GM23338 (cell line): Measurements from ENCODE around the gene ITGB2. TPM values are rescaled to one million over a fixed set of nuclear protein-coding genes. Genes with fewer than 3 reads are reported as not detected.

ENCODE experiments used
- ATAC-seq: fragments of 200-7000 bp; cut with Tn5 transposase; 3 replicates; pipeline ENCODE4 v1.9.1; 2020
- DNase-seq: peaks from one replicate; pipeline ENCODE4 v3.0.0-alpha.2; 2015; ENCODE audit warnings: low spot score
- H2AFZ ChIP-seq: fragments of 200-600 bp; sonication (generic); 2 replicates; pipeline ENCODE4 v1.8.0; 2016; ENCODE audit warnings: antibody characterized with exemption, mild to moderate bottlenecking, moderate library complexity
- H3F3A ChIP-seq: fragments of 200-600 bp; sonication (generic); replicated peaks from 2 replicates; pipeline ENCODE4 v1.8.0; 2017; ENCODE audit warnings: antibody characterized with exemption, mixed run types, low read depth
- H3K27ac ChIP-seq: fragments of 200-600 bp; sonication (generic); 2 replicates; pipeline ENCODE4 v1.6.1; 2016; ENCODE audit warnings: low read depth
- H3K27me3 ChIP-seq: fragments of 200-600 bp; sonication (generic); 2 replicates; pipeline ENCODE4 v1.8.0; 2016; ENCODE audit warnings: mild to moderate bottlenecking, mixed run types, moderate library complexity; ENCODE audit not compliant: insufficient read depth
- H3K36me3 ChIP-seq: fragments of 200-600 bp; sonication (generic); 2 replicates; pipeline ENCODE4 v1.8.0; 2016; ENCODE audit warnings: mild to moderate bottlenecking; ENCODE audit not compliant: insufficient read depth
- H3K4me1 ChIP-seq: fragments of 200-600 bp; sonication (generic); 2 replicates; pipeline ENCODE4 v1.8.0; 2016; ENCODE audit warnings: mild to moderate bottlenecking, moderate library complexity; ENCODE audit not compliant: insufficient read depth
- H3K4me2 ChIP-seq: fragments of 200-600 bp; sonication (generic); 2 replicates; pipeline ENCODE4 v1.7.1; 2017; ENCODE audit warnings: mixed run types
- H3K4me3 ChIP-seq: fragments of 200-600 bp; sonication (generic); 2 replicates; pipeline ENCODE4 v1.6.1; 2016; ENCODE audit warnings: mixed run types
- H3K79me2 ChIP-seq: fragments of 200-600 bp; sonication (generic); replicated peaks from 2 replicates; pipeline ENCODE4 v1.8.0; 2017; ENCODE audit warnings: mild to moderate bottlenecking; ENCODE audit not compliant: insufficient read depth
- H3K9me2 ChIP-seq: fragments of 200-600 bp; sonication (generic); 2 replicates; pipeline ENCODE4 v1.8.0; 2017; ENCODE audit not compliant: insufficient read depth
- H4K20me1 ChIP-seq: fragments of 200-600 bp; sonication (generic); replicated peaks from 2 replicates; pipeline ENCODE4 v1.8.0; 2017; ENCODE audit warnings: mild to moderate bottlenecking; ENCODE audit not compliant: insufficient read depth
- H3K27ac Mint-ChIP-seq: 2 replicates; pipeline ENCODE4 v1.8.0; 2020; ENCODE audit warnings: inconsistent platforms, mild to moderate bottlenecking, moderate library complexity, mixed read lengths
- H3K27me3 Mint-ChIP-seq: 3 replicates; pipeline ENCODE4 v1.8.0; 2022; ENCODE audit warnings: low read depth, mild to moderate bottlenecking, moderate library complexity, mixed read lengths, inconsistent platforms; ENCODE audit not compliant: insufficient read depth, poor library complexity
- H3K36me3 Mint-ChIP-seq: 3 replicates; pipeline ENCODE4 v1.8.0; 2021; ENCODE audit warnings: low read depth, mild to moderate bottlenecking, inconsistent platforms, moderate library complexity, mixed read lengths
- H3K4me1 Mint-ChIP-seq: 3 replicates; pipeline ENCODE4 v1.8.0; 2020; ENCODE audit warnings: mild to moderate bottlenecking, inconsistent platforms, mixed read lengths
- H3K4me3 Mint-ChIP-seq: 3 replicates; pipeline ENCODE4 v1.8.0; 2021; ENCODE audit warnings: moderate library complexity, mild to moderate bottlenecking, inconsistent platforms, mixed read lengths
- H3K9me3 Mint-ChIP-seq: 3 replicates; pipeline ENCODE4 v1.8.0; 2020; ENCODE audit warnings: moderate library complexity, mild to moderate bottlenecking, inconsistent platforms, mixed read lengths
- CREB1 ChIP-seq: fragments of 250-450 bp; sonication (Bioruptor Pico); IDR thresholded peaks from 2 replicates; pipeline ENCODE4 v1.5.0; 2020; ENCODE audit warnings: low read depth, mild to moderate bottlenecking, moderate library complexity
- EZH2 ChIP-seq: fragments of 200-600 bp; sonication (generic); IDR thresholded peaks from one replicate; pipeline ENCODE4 v1.8.0; 2017; ENCODE audit warnings: antibody characterized with exemption, mild to moderate bottlenecking, low read depth; ENCODE audit not compliant: unreplicated experiment
- NANOG ChIP-seq: IDR thresholded peaks from 2 replicates; pipeline ENCODE4 v1.6.1; 2016; ENCODE audit warnings: antibody characterized with exemption, borderline replicate concordance
- POLR2AphosphoS5 ChIP-seq: IDR thresholded peaks from 2 replicates; pipeline ENCODE4 v1.6.1; 2016; ENCODE audit warnings: antibody characterized with exemption, low read depth
- STAT1 ChIP-seq: IDR thresholded peaks from one replicate; pipeline ENCODE4 v1.6.1; 2016; ENCODE audit warnings: antibody characterized with exemption; ENCODE audit not compliant: unreplicated experiment
- ZNF114 ChIP-seq: fragments of 250-450 bp; sonication (Bioruptor Pico); IDR thresholded peaks from 2 replicates; pipeline ENCODE4 v1.5.0; 2020; ENCODE audit warnings: mild to moderate bottlenecking, moderate library complexity
- polyA plus RNA-seq: library from polyadenylated mRNA; unstranded; fragments of >200 nt; fragmentation: Nextera tagmentation; extraction: Ambion mirVana; gene quantifications from 2 replicates; pipeline ENCODE4 v1.2.1, GENCODE V29; 2016
- total RNA-seq: library from RNA; depleted of rRNA; stranded (reverse); fragments of >200 nt; shearing (Covaris generic); gene quantifications from 2 replicates; pipeline ENCODE4 v1.2.3, GENCODE V29; 2014
- TF ChIP-seq, protein P1 (sequence below): fragments of 250-450 bp; sonication (Bioruptor Pico); IDR thresholded peaks from 2 replicates; pipeline ENCODE4 v1.5.0; 2020; ENCODE audit warnings: mild to moderate bottlenecking, moderate library complexity
- TF ChIP-seq, protein P2 (sequence below), 2 experiments: fragments of 200-600 bp in 1 of 2; sonication (generic) in 1 of 2; conservative IDR thresholded peaks; 2 replicates each; pipeline versions ENCODE4 v1.5.1 to v1.6.1; 2016 to 2017; ENCODE audit warnings: antibody characterized with exemption in 2 of 2, low read depth in 2 of 2, mild to moderate bottlenecking in 2 of 2, moderate library complexity in 1 of 2

ITGB2 gene
- total and polyA plus RNA-seq, 2 experiments from 2014 or later, result 0.44 to 0.63 TPM

DNA sequence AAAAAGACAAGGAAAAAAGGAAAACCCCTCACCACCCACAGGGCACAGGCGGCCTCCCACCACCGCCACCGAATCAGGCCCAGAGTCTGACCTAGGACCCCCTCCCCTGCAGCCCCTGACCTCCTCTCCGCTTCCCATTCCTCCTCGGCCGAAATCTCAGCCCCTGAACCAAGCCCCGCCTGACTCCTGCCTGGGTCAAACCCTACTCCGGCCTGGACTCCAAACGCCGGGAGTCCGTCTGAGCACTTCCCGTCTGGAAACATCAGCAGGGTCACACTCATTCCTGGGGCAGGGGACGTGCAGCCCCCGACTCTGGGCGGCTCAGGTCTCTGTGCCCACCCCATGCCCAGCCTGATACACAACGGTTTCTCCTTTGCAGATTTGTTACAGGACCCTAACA lies 76.4 kb downstream of the ITGB2 start (continued):
- TF ChIP-seq, protein P1, sequence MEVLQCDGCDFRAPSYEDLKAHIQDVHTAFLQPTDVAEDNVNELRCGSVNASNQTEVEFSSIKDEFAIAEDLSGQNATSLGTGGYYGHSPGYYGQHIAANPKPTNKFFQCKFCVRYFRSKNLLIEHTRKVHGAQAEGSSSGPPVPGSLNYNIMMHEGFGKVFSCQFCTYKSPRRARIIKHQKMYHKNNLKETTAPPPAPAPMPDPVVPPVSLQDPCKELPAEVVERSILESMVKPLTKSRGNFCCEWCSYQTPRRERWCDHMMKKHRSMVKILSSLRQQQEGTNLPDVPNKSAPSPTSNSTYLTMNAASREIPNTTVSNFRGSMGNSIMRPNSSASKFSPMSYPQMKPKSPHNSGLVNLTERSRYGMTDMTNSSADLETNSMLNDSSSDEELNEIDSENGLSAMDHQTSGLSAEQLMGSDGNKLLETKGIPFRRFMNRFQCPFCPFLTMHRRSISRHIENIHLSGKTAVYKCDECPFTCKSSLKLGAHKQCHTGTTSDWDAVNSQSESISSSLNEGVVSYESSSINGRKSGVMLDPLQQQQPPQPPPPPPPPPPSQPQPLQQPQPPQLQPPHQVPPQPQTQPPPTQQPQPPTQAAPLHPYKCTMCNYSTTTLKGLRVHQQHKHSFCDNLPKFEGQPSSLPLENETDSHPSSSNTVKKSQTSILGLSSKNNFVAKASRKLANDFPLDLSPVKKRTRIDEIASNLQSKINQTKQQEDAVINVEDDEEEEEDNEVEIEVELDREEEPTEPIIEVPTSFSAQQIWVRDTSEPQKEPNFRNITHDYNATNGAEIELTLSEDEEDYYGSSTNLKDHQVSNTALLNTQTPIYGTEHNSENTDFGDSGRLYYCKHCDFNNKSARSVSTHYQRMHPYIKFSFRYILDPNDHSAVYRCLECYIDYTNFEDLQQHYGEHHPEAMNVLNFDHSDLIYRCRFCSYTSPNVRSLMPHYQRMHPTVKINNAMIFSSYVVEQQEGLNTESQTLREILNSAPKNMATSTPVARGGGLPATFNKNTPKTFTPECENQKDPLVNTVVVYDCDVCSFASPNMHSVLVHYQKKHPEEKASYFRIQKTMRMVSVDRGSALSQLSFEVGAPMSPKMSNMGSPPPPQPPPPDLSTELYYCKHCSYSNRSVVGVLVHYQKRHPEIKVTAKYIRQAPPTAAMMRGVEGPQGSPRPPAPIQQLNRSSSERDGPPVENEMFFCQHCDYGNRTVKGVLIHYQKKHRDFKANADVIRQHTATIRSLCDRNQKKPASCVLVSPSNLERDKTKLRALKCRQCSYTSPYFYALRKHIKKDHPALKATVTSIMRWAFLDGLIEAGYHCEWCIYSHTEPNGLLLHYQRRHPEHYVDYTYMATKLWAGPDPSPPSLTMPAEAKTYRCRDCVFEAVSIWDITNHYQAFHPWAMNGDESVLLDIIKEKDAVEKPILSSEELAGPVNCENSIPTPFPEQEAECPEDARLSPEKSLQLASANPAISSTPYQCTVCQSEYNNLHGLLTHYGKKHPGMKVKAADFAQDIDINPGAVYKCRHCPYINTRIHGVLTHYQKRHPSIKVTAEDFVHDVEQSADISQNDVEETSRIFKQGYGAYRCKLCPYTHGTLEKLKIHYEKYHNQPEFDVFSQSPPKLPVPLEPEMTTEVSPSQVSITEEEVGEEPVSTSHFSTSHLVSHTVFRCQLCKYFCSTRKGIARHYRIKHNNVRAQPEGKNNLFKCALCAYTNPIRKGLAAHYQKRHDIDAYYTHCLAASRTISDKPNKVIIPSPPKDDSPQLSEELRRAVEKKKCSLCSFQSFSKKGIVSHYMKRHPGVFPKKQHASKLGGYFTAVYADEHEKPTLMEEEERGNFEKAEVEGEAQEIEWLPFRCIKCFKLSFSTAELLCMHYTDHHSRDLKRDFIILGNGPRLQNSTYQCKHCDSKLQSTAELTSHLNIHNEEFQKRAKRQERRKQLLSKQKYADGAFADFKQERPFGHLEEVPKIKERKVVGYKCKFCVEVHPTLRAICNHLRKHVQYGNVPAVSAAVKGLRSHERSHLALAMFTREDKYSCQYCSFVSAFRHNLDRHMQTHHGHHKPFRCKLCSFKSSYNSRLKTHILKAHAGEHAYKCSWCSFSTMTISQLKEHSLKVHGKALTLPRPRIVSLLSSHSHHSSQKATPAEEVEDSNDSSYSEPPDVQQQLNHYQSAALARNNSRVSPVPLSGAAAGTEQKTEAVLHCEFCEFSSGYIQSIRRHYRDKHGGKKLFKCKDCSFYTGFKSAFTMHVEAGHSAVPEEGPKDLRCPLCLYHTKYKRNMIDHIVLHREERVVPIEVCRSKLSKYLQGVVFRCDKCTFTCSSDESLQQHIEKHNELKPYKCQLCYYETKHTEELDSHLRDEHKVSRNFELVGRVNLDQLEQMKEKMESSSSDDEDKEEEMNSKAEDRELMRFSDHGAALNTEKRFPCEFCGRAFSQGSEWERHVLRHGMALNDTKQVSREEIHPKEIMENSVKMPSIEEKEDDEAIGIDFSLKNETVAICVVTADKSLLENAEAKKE, result no peak
- TF ChIP-seq POLR2AphosphoS5 (no peak), NANOG (no peak), CREB1 (CRISPR knock-in tag) (no peak), EZH2 (no peak), ZNF114 (CRISPR knock-in tag) (no peak)
- TF ChIP-seq, protein P2, sequence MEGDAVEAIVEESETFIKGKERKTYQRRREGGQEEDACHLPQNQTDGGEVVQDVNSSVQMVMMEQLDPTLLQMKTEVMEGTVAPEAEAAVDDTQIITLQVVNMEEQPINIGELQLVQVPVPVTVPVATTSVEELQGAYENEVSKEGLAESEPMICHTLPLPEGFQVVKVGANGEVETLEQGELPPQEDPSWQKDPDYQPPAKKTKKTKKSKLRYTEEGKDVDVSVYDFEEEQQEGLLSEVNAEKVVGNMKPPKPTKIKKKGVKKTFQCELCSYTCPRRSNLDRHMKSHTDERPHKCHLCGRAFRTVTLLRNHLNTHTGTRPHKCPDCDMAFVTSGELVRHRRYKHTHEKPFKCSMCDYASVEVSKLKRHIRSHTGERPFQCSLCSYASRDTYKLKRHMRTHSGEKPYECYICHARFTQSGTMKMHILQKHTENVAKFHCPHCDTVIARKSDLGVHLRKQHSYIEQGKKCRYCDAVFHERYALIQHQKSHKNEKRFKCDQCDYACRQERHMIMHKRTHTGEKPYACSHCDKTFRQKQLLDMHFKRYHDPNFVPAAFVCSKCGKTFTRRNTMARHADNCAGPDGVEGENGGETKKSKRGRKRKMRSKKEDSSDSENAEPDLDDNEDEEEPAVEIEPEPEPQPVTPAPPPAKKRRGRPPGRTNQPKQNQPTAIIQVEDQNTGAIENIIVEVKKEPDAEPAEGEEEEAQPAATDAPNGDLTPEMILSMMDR (conservative IDR thresholded peaks at IDR 0.05; ENCODE audit: low read depth in 2 of 2), result no peak

DNA sequence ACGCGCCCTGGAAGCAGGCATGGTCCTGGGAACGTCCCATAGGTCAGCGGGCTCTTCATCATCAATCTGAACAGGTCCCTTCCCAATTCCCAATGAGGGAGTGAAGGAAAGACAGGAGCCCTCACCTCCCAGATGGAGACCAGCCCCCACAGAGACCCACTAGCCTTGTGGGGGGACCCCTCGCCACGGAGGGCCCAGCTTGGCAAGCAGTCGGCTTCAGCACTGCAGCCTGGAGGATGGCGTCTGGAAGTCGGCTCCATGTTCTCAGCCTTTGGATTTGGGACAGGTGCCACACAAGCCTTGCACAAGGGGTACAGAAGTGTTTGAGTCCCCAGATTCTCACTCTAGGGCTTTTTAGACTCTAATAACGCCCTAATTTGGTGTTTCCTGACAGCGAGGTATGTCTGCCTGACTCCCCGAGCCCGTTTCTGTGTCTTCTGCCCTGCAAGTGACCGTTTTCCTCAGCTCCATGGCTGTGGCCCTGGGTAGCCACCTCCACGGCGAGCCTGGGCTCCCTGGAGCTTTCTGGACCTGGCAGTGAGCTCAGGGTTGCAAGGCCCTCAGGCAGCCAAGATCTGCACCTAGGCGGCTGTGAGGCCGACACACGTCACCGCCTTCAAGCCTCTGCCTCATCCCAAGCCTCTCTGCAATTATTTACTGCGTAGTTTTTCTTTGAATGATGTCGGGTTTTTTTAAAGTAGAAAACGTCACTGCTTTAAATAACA lies 77.8 kb downstream of the ITGB2 start:
- Histone ChIP-seq H3K9me2 (no peaks in the 10 kb centered on the region), H3K4me2 (no peak overlapping the region), H2AFZ (no peak overlapping the region), H3K4me3 (no peak overlapping the region), H3K36me3 (no peaks in the 10 kb centered on the region), H3K79me2 (no peaks in the 10 kb centered on the region), H3F3A (no peaks in the 10 kb centered on the region; the same call in 1 of the 2 replicates), H3K4me1 (peaks cover 11% of the 10 kb centered on the region), H4K20me1 (no peaks in the 10 kb centered on the region), H3K27ac (no peak overlapping the region), H3K27me3 (no peaks in the 10 kb centered on the region)
- no peak for ATAC-seq
- H3K27ac Mint-ChIP-seq, result no peak overlapping the region
- no peak for DNase-seq
- no peak overlapping the region for H3K4me3 Mint-ChIP-seq
- no peaks in the 10 kb centered on the region for H3K36me3 Mint-ChIP-seq
- H3K27me3 Mint-ChIP-seq, result peaks cover 9% of the 10 kb centered on the region
- H3K4me1 Mint-ChIP-seq, result peaks cover 13% of the 10 kb centered on the region
- H3K9me3 Mint-ChIP-seq, result no peaks in the 10 kb centered on the region
- TF ChIP-seq STAT1, result no peak
- TF ChIP-seq, protein P1, result no peak
